Measurements from ENCODE around the gene PPP1R15B. TPM values are rescaled to one million over a fixed set of nuclear protein-coding genes. Genes with fewer than 3 reads are reported as not detected.

Gene PPP1R15B
- total RNA-seq, 1 experiment from 2014 or later = 45.9 TPM

DNA sequence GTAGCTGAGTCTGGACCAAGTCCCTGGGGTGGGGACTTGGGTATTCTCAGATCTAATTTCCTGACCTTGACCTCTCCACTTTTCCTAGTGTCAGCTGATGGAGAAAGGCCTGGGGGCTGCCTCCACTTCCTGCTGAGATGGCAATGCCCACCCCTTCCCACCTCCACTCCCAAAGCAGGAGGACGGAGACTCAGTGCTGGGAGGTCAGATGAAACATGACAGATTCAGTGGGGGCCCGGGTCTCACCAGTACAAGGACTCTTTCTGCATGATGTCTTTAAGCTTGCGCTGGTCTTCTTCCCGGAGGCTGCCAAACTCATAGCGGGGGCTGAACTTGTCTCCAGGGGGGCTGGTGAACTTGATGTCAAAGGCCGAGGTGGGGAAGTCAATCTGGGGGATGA lies 35.6 kb upstream of the PPP1R15B start:
- H3K9me3 Mint-ChIP-seq = no peaks in the 10 kb centered on the region
- Histone ChIP-seq H2BK12ac (ENCODE audit: insufficient read length, low read depth, low read length) (no peak overlapping the region), H2BK20ac (ENCODE audit: low read depth, low read length, poor library complexity, severe bottlenecking) (no peak overlapping the region), H3K9ac (ENCODE audit: extremely low read depth, insufficient read length, low read length) (no peak overlapping the region), H3K27ac (ENCODE audit: insufficient read length, low read depth, low read length) (no peak overlapping the region), H3K23ac (ENCODE audit: insufficient read length, low read depth, low read length) (no peak overlapping the region), H3K56ac (ENCODE audit: insufficient read length, low read depth, low read length) (no peak overlapping the region), H2AK5ac (ENCODE audit: insufficient read length, low read length) (no peak overlapping the region), H2AFZ (ENCODE audit: low read length) (no peak overlapping the region), H3K18ac (ENCODE audit: insufficient read length, low read depth, low read length) (no peak overlapping the region), H3K4me2 (ENCODE audit: insufficient read depth, insufficient read length, low read length) (no peak overlapping the region), H3K14ac (ENCODE audit: insufficient read depth, low read length) (no peak overlapping the region), H2BK5ac (ENCODE audit: insufficient read length, low read length) (no peak overlapping the region), H3K4me1 (ENCODE audit: insufficient read depth, low read length) (no peaks in the 10 kb centered on the region; the same call in 1 of the 2 replicates), H3T11ph (ENCODE audit: low read length) (no peak overlapping the region), H4K5ac (ENCODE audit: insufficient read length, low read depth, low read length) (no peak overlapping the region), H3K23me2 (ENCODE audit: insufficient read length, low read depth, low read length, poor library complexity, severe bottlenecking) (no peaks in the 10 kb centered on the region), H4K91ac (ENCODE audit: insufficient read length, low read depth, low read length) (no peak overlapping the region), H3K27me3 (ENCODE audit: insufficient read depth, low read length) (no peaks in the 10 kb centered on the region), H2BK120ac (ENCODE audit: low read depth, low read length, poor library complexity, severe bottlenecking) (no peak overlapping the region), H3K79me2 (ENCODE audit: insufficient read depth, low read length) (no peaks in the 10 kb centered on the region), H3K4ac (ENCODE audit: low read depth, low read length) (no peak overlapping the region), H3K9me3 (ENCODE audit: control insufficient read depth, low read depth, low read length) (no peaks in the 10 kb centered on the region), H3K79me1 (ENCODE audit: insufficient read depth, low read depth, low read length, poor library complexity, severe bottlenecking) (no peaks in the 10 kb centered on the region), H4K8ac (replicated peaks; ENCODE audit: insufficient read length, low read depth, low read length) (no peak overlapping the region), H2BK15ac (ENCODE audit: low read depth, low read length) (no peak overlapping the region), H4K20me1 (ENCODE audit: control insufficient read depth, insufficient read depth, insufficient read length) (no peaks in the 10 kb centered on the region)
- peak overlapping the region in 1 of 3 experiments; percentile 47; a peak in 1 of 7 replicates for H3K27ac Mint-ChIP-seq
- H3K36me3 Mint-ChIP-seq (ENCODE audit: insufficient read depth in 1 of 3, low read depth in 3 of 3) = peaks cover 13 to 34% (median 23%) of the 10 kb centered on the region in 3 experiments; a peak in 6 of 7 replicates
- peaks cover 16 to 25% of the 10 kb centered on the region in 2 experiments for H3K4me1 Mint-ChIP-seq
- TF ChIP-seq, protein P1, sequence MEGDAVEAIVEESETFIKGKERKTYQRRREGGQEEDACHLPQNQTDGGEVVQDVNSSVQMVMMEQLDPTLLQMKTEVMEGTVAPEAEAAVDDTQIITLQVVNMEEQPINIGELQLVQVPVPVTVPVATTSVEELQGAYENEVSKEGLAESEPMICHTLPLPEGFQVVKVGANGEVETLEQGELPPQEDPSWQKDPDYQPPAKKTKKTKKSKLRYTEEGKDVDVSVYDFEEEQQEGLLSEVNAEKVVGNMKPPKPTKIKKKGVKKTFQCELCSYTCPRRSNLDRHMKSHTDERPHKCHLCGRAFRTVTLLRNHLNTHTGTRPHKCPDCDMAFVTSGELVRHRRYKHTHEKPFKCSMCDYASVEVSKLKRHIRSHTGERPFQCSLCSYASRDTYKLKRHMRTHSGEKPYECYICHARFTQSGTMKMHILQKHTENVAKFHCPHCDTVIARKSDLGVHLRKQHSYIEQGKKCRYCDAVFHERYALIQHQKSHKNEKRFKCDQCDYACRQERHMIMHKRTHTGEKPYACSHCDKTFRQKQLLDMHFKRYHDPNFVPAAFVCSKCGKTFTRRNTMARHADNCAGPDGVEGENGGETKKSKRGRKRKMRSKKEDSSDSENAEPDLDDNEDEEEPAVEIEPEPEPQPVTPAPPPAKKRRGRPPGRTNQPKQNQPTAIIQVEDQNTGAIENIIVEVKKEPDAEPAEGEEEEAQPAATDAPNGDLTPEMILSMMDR (conservative IDR thresholded peaks at IDR 0.05) = no peak
- no peak overlapping the region for H3K4me3 Mint-ChIP-seq
- WGBS (ENCODE audit: extremely low coverage, insufficient read length, low lambda C conversion rate) = no CpG with 5 or more reads among the region's 6 CpGs
- DNase-seq = no peak
- H3K27me3 Mint-ChIP-seq (ENCODE audit: low read depth) = no peaks in the 10 kb centered on the region
